ENCODE data around the gene HNF1B. TPM values are rescaled to one million over a fixed set of nuclear protein-coding genes. Genes with fewer than 3 reads are reported as not detected.

The HNF1B gene
- total RNA-seq, 2 donors from 2014 or later, result 2.7 to 7.0 TPM

DNA sequence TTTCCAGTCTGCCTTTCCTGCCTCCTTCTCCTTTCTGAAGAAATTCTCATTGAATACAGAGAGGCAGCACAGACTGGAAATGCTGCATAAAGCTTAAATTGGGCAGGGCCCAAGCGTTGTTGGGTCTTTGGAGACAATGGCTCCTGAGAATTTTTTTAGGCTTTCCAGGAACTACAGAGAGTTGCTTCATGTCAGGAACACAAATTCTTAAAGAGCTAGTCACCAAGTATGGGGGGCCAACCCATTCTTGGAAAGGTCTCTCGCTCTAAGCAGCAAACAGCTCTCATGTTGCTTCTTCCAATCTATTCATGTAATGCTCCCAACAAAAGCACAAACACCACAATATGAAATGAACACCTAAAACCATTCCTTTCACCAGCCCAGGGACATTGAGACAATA is 6.9 kb downstream of the HNF1B start:
- DNase-seq (ENCODE audit: low spot score), result no peak
- Histone ChIP-seq H3K27me3 (replicated peaks; ENCODE audit: insufficient read depth) (peaks cover 2% of the 10 kb centered on the region), H3K4me3 (no peak overlapping the region), H3K36me3 (no peaks in the 10 kb centered on the region), H3K27ac (no peak overlapping the region), H3K4me1 (replicated peaks) (no peaks in the 10 kb centered on the region), H3K9me3 (no peaks in the 10 kb centered on the region)
- intact Hi-C loops (cut with DNase I), result no loop called here
- 64% methylated on average over 2 of the region's 2 CpGs for WGBS
- no peak for TF ChIP-seq POLR2A (IDR thresholded peaks at IDR 0.05)
- TF ChIP-seq, protein P1, sequence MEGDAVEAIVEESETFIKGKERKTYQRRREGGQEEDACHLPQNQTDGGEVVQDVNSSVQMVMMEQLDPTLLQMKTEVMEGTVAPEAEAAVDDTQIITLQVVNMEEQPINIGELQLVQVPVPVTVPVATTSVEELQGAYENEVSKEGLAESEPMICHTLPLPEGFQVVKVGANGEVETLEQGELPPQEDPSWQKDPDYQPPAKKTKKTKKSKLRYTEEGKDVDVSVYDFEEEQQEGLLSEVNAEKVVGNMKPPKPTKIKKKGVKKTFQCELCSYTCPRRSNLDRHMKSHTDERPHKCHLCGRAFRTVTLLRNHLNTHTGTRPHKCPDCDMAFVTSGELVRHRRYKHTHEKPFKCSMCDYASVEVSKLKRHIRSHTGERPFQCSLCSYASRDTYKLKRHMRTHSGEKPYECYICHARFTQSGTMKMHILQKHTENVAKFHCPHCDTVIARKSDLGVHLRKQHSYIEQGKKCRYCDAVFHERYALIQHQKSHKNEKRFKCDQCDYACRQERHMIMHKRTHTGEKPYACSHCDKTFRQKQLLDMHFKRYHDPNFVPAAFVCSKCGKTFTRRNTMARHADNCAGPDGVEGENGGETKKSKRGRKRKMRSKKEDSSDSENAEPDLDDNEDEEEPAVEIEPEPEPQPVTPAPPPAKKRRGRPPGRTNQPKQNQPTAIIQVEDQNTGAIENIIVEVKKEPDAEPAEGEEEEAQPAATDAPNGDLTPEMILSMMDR (IDR thresholded peaks at IDR 0.05), result no peak
- no peak for TF ChIP-seq POLR2AphosphoS5 (IDR thresholded peaks at IDR 0.05)

DNA sequence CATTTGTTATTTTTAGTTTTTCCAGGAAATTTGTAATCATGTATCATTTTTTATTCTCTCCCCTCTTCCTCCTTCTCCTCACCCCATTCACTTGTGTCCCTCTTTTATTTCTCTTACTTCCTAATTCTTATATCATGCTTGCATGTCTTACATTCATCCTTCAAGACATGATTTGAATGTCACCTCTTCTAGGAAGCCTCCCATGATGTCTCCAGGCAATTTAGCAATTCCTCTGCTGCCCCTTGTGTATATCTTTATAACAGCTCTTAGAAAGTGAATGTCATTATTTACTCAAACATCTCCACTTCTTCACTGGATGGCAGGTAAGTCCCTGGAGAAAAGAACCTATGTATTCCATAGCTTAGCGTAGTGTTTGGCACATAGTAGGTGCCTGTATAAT is 7.8 kb downstream of the HNF1B start:
- Histone ChIP-seq H3K4me1 (replicated peaks) (no peaks in the 10 kb centered on the region), H3K27me3 (replicated peaks; ENCODE audit: insufficient read depth) (peaks cover 2% of the 10 kb centered on the region), H3K4me3 (no peak overlapping the region), H3K9me3 (no peaks in the 10 kb centered on the region), H3K27ac (no peak overlapping the region), H3K36me3 (no peaks in the 10 kb centered on the region)
- DNase-seq (ENCODE audit: low spot score), result no peak
- no peak for TF ChIP-seq POLR2AphosphoS5 (IDR thresholded peaks at IDR 0.05)
- no peak for TF ChIP-seq POLR2A (IDR thresholded peaks at IDR 0.05)
- TF ChIP-seq, protein P1 (IDR thresholded peaks at IDR 0.05), result no peak
- intact Hi-C loops (cut with DNase I), result no loop called here
- WGBS, result 96% methylated on average over 1 of the region's 1 CpG

DNA sequence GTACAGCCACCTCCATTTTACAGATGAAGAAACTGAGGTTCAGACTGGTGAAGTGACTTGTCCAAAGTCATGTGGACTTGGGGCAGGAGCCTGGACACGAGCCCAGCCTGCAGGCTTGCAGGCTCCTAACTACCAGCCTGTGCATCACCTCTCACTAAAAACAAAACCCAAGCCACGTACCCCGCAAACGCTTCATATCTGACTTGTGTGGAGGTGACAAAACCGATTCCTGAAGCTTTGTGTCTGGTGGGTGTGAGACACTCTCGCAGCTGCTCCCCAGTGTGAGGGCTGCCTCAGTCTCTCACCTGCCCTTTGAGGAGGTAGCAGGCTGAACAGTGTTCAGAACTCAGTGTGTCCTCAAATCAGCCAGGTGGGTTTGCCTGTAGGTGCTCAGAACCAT is 8.4 kb downstream of the HNF1B start:
- H3K4me3 ChIP-seq, result no peak overlapping the region
- no peak overlapping the region for H3K27ac ChIP-seq
- WGBS, result 78% methylated on average over 6 of the region's 6 CpGs
- peaks cover 2% of the 10 kb centered on the region for H3K27me3 ChIP-seq (replicated peaks; ENCODE audit: insufficient read depth)
- no peak for DNase-seq (ENCODE audit: low spot score)
- TF ChIP-seq, protein P1 (IDR thresholded peaks at IDR 0.05), result no peak
- no peak for TF ChIP-seq POLR2AphosphoS5 (IDR thresholded peaks at IDR 0.05)
- no peak for TF ChIP-seq POLR2A (IDR thresholded peaks at IDR 0.05)
- intact Hi-C loops (cut with DNase I), result no loop called here
- H3K36me3 ChIP-seq, result no peaks in the 10 kb centered on the region
- H3K4me1 ChIP-seq (replicated peaks), result no peaks in the 10 kb centered on the region
- H3K9me3 ChIP-seq, result no peaks in the 10 kb centered on the region

DNA sequence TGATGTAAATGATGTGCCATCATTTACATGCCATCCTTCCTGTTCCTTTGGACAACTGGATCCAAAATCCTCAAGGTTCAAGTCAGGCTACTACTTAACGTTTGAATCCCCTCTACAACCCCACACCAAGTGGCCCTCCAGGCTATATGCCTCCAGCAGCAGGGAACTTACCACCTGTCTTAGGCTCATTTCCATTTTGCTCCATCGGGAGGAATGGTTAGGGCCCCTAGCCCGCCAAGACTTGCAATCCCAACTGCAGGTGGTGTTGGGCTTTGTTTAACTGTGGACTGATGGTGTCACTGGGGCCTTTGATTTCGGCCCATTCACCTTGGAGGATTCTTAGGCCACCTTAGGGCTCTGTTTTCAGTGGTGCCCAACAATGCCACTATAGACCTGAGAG is 9.7 kb downstream of the HNF1B start:
- no peak overlapping the region for H3K4me3 ChIP-seq
- intact Hi-C loops (cut with DNase I), result no loop called here
- H3K27me3 ChIP-seq (replicated peaks; ENCODE audit: insufficient read depth), result peaks cover 2% of the 10 kb centered on the region
- TF ChIP-seq POLR2AphosphoS5 (IDR thresholded peaks at IDR 0.05), result no peak
- TF ChIP-seq, protein P1 (IDR thresholded peaks at IDR 0.05), result no peak
- no peak overlapping the region for H3K27ac ChIP-seq
- no peaks in the 10 kb centered on the region for H3K9me3 ChIP-seq
- H3K36me3 ChIP-seq, result no peaks in the 10 kb centered on the region
- no peaks in the 10 kb centered on the region for H3K4me1 ChIP-seq (replicated peaks)
- no peak for DNase-seq (ENCODE audit: low spot score)
- WGBS, result 69% methylated on average over 4 of the region's 4 CpGs

DNA sequence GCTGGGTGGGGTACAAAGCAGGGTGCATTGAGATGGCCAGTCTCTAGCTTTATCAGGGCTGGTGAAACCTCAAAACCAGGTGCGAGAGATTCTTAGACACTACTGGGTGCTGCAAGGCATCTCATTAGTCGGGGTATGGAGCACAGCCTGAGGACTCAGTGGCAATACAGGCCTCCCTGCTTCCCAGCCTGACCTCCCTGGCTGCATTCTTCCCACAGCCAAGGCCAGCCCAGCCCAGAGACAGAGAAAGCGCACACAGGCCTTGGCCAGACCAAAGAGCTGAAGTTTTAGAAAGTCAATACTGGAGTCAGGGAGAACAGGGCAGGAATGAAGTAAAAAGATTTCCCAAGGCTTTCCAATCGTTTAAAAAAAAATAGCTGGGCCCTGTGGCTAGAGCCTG is 12.5 kb downstream of the HNF1B start:
- Histone ChIP-seq H3K27ac (no peak overlapping the region), H3K4me1 (replicated peaks) (no peaks in the 10 kb centered on the region), H3K36me3 (no peaks in the 10 kb centered on the region), H3K27me3 (replicated peaks; ENCODE audit: insufficient read depth) (no peaks in the 10 kb centered on the region), H3K9me3 (no peaks in the 10 kb centered on the region), H3K4me3 (no peak overlapping the region)
- intact Hi-C loops (cut with DNase I), result no loop called here
- TF ChIP-seq POLR2AphosphoS5 (IDR thresholded peaks at IDR 0.05) (no peak), POLR2A (IDR thresholded peaks at IDR 0.05) (no peak)
- TF ChIP-seq, protein P1 (IDR thresholded peaks at IDR 0.05), result no peak
- DNase-seq (ENCODE audit: low spot score), result no peak
- 80% methylated on average over 4 of the region's 4 CpGs for WGBS

Data from prostate gland (tissue), 2 donors.